AG04449 (cell line): ENCODE results near the gene CRACR2A.

Experiments used
- CTCF ChIA-PET: fragments of 350-600 bp; formaldehyde crosslinking; extraction: SDS; loops from one replicate; lab custom pipeline; 2021; ENCODE audit warnings: antibody characterized with exemption; lab: Yijun Ruan, JAX
- POLR2A ChIA-PET: fragments of 400-600, 350-600 bp; formaldehyde crosslinking; extraction: SDS; loops from one replicate; lab custom pipeline; 2020; ENCODE audit warnings: antibody characterized with exemption, inconsistent platforms; lab: Yijun Ruan, JAX
- DNase-seq: peaks from one replicate; pipeline ENCODE4 v3.0.0-alpha.2; 2010; ENCODE audit warnings: low read depth, low spot score
- H3K4me3 ChIP-seq: 2 replicates; pipeline ENCODE4 v1.5.1; 2011; ENCODE audit warnings: low read depth, mild to moderate bottlenecking, control low read depth, low read length
- CTCF ChIP-seq: IDR thresholded peaks from one replicate; pipeline ENCODE4 v1.5.1; 2011; ENCODE audit warnings: mild to moderate bottlenecking, moderate library complexity, low read length, control low read depth, inconsistent platforms; ENCODE audit not compliant: insufficient read depth; ENCODE audit errors: missing control alignments

CRACR2A gene

GRCh38 chr12:3791256-3791874 lies 38.5 kb upstream of the CRACR2A start:
- no peak for DNase-seq
- TF ChIP-seq CTCF = no peak
- CTCF ChIA-PET = interaction anchor here (1.4 to 6.0 kb wide), 2 partner anchors 12 to 492 kb away, joined by 3 to 32 read pairs; no protein-coding TSS in a partner anchor
- POLR2A ChIA-PET = no interaction called here
- no peak overlapping the region for H3K4me3 ChIP-seq

DNA sequence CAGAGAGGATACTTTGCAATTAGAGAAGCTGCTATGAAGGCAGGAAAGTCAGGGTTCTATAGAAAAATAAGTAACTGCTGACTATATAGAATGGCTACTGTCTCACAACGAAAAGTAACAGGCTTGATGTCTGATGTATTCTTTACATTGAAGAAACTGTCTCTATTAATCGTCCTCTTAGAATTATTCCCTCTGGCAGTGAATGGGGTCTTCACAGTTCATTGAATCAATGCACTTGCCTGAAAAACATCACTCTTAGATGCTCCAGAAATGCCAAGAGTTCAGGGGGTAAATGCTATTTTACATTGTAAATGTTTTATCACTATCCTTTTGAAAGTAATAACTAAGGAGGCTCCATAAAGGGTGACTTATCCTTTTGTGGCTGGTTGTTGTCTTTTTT lies 37.7 kb upstream of the CRACR2A start:
- no peak overlapping the region for H3K4me3 ChIP-seq
- ChIA-PET POLR2A (no interaction called here), CTCF (interaction anchor here (1.0 to 6.0 kb wide), 3 partner anchors 12 to 491 kb away, joined by 3 to 32 read pairs (median 3); no protein-coding TSS in a partner anchor)
- TF ChIP-seq CTCF = no peak
- DNase-seq = no peak

- POLR2A ChIA-PET = no interaction called here
- no peak for DNase-seq
- H3K4me3 ChIP-seq = no peak overlapping the region
- TF ChIP-seq CTCF = no peak
- CTCF ChIA-PET = interaction anchor here (0.8 to 6.0 kb wide), 6 partner anchors 11 to 490 kb away, joined by 3 to 32 read pairs (median 4); no protein-coding TSS in a partner anchor
These were observed 36.9 kb upstream of the CRACR2A start for GRCh38 chr12:3789838-3790237.

DNA sequence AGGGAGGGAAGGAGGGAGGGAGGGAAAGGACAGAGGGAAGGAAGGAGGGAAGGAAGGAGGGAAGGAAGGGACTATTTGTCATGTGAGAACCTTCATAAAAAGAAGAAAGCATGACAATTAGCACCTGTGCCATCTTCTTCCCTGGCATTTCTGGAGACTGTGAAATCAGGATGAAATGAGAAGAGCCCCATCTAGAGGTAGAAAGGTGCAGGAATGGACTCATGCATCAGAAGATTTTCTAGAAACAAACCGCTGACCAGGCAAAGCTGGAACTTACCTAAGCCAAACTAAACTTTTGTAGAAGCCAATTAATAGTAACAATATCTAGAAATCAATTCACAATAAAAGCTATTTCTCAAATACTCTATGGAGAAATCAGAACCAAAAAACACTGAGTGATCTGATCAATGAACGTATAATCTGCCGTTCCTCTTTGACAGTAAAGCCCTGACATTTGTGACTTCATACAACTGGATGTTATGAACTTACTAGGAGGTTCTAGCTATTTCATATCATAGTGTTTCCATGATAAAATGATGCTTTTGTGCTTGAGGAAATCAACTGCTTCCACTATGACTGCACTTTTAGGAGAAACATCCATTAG lies 24.4 kb upstream of the CRACR2A start:
- no peak overlapping the region for H3K4me3 ChIP-seq
- DNase-seq = no peak
- peak; percentile 60 for TF ChIP-seq CTCF
- ChIA-PET POLR2A (no interaction called here), CTCF (interaction anchor here (0.6 to 7.4 kb wide), 28 partner anchors 12 to 640 kb away, joined by 3 to 189 read pairs (median 4); no protein-coding TSS in a partner anchor)

DNA sequence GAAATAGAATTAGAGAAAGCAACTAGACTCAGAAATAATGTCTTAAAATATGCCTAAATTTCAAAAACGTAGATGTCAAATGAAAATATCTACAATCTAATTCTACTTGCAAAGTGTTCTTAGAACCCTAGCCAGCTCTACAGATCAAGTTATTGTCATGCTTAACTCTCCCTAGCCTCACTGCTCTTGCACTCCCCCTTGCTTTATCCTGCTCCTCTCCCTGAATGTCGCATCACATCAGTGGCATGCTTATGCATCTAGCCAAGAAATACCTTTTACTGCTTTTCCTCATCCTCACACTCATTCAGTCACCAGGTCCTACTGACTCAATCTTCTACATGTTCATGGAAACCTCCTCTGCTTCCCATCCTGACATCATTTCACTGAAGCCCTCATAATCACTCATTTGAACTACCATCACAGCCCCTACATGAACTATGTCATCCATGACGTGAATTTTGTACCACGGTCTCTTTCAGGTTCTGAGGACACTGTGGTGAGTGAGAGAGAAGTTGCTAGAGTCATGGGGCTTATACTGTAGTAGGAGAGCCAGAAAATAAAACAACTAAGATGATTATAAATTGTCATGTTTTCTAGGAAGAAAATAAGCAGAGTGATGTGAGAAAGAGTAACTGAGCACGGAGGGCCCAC lies 22.6 kb upstream of the CRACR2A start:
- CTCF ChIA-PET = interaction anchor here (1.1 to 7.4 kb wide), 3 partner anchors 10 to 474 kb away, joined by 3 to 189 read pairs (median 9); no protein-coding TSS in a partner anchor

More for the DNA sequence above, 22.6 kb upstream of the CRACR2A start:
- DNase-seq = no peak
- TF ChIP-seq CTCF = no peak
- POLR2A ChIA-PET = no interaction called here
- no peak overlapping the region for H3K4me3 ChIP-seq
